ENCODE measurements around the gene TMEM225.

Gene TMEM225

GRCh38 chr11:123885570-123885969, at the start of gene TMEM225:
Gene TMEM225 (minus strand): TSS chr11:123885670. CDS start chr11:123885425, 245 bp downstream.
- no peak for TF ChIP-seq CTCF (IDR thresholded peaks at IDR 0.05; ENCODE audit: low read depth, low read length)
- DNase-seq (ENCODE audit: extremely low read depth, low read depth): no peak

- DNase-seq (ENCODE audit: extremely low read depth, low read depth): no peak
- TF ChIP-seq CTCF (IDR thresholded peaks at IDR 0.05; ENCODE audit: low read depth, low read length): no peak
These were observed 38.6 kb upstream of the TMEM225 start for GRCh38 chr11:123924027-123924426.

- no peak for DNase-seq (ENCODE audit: extremely low read depth, low read depth)
These were observed 35.5 kb upstream of the TMEM225 start for GRCh38 chr11:123920943-123921342.

GRCh38 chr11:123905826-123906225, 20.4 kb upstream of the TMEM225 start:
- no peak for DNase-seq (ENCODE audit: extremely low read depth, low read depth)
- TF ChIP-seq CTCF (IDR thresholded peaks at IDR 0.05; ENCODE audit: low read depth, low read length): no peak

More at GRCh38 chr11:123920943-123921342, 35.5 kb upstream of the TMEM225 start:
- no peak for TF ChIP-seq CTCF (IDR thresholded peaks at IDR 0.05; ENCODE audit: low read depth, low read length)

- DNase-seq (ENCODE audit: extremely low read depth, low read depth): no peak
- TF ChIP-seq CTCF (IDR thresholded peaks at IDR 0.05; ENCODE audit: low read depth, low read length): no peak
These were observed 19.5 kb upstream of the TMEM225 start for GRCh38 chr11:123904932-123905331.

- DNase-seq (ENCODE audit: extremely low read depth, low read depth): no peak
- no peak for TF ChIP-seq CTCF (IDR thresholded peaks at IDR 0.05; ENCODE audit: low read depth, low read length)
These were observed 18.5 kb upstream of the TMEM225 start for GRCh38 chr11:123903932-123904331.

- DNase-seq (ENCODE audit: extremely low read depth, low read depth): no peak
- TF ChIP-seq CTCF (IDR thresholded peaks at IDR 0.05; ENCODE audit: low read depth, low read length): no peak
These were observed 16.4 kb upstream of the TMEM225 start, which contains the start of gene OR8D4 for GRCh38 chr11:123901867-123902266. Gene OR8D4 (plus strand): TSS chr11:123902167. CDS start chr11:123906432, 4,265 bp downstream.

Measured in AG09319 (cell line).